NCI-H2107 (cell line): Measurements from ENCODE around the gene MAGI2.
"Not testable (repeated sequence)": the region's sequence is repeated elsewhere in the genome, so short reads cannot be mapped to it uniquely, and the experiment has no call there.

ENCODE experiments used
- DNase-seq: peaks from one replicate; lab custom pipeline; 2025; lab: John Stamatoyannopoulos, UW

The MAGI2 gene

DNA sequence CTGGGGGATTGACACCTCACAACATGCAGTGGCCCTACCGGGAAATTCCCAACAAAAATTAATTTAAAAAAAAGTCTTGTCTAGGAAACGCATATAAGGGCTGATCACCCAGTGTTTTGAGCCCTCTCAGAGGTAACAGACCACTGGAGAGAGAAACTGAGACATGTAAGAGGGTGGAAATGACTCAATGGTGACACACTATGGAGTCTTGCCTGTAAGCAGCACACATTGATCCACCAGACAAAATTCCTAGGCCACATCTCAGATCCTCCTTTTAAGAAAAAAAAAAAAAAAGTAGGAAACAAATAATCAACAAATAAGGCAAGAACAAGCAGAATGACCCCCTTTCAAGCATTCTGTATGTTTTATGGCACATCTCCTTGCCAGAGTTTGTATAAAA lies 296.2 kb downstream of the MAGI2 start:
- no peak for DNase-seq

DNA sequence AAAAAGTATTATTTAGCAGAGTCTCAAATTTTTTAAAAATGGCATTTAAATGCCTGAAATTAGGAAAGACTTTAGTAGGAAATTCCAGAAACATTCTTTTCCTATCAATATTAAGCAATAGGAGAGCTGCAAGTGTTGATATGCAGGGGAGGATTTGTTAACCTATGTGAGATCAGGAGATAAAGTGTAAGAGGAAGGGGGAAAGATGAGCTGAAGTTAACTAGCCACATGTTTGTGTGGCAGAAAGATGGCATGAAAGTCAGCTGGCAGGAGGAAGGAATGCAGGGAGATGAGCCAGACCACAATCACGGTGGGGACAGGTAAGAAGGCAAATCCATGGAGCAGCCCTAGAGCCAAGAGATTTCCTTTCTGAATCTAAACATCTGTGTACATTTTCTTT lies 303.6 kb downstream of the MAGI2 start:
- DNase-seq = no peak

DNA sequence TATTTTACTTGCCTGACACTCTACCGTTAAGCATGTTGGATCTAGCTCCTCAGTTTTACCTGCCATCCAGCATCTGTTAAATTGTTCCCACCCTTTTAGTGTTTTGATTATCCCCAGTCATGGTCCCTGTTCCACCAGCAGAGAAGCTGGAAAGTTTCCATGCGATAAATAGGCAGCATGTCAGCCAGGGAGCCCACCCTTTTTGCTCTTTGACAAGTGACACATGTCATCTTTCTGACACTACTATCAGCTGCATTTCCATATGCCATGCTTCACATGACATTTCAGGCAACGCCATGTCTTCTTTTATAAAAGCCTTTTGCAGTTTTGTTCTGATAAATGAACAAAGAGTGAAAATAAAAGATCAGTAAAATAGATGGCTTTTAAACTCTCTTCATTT lies 310.8 kb downstream of the MAGI2 start:
- DNase-seq = no peak

DNA sequence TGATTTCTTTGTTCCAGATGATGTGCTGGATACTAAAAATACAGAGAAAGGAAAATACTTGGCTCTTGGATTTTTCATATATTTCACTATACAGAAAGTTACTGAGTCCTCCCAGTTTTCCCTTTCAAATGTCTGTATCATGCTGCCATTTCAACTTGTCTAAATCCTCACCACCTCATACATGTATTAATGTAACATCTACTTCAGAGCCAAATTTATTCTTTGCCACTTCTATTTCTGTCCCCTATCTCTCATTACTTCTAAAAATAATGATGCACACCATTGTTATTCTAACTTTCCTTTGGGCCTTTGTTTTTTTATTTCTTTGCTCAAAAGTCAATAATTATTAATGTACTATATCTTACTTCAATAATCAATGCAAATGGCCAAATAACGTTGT lies 312.2 kb downstream of the MAGI2 start:
- no peak for DNase-seq

DNA sequence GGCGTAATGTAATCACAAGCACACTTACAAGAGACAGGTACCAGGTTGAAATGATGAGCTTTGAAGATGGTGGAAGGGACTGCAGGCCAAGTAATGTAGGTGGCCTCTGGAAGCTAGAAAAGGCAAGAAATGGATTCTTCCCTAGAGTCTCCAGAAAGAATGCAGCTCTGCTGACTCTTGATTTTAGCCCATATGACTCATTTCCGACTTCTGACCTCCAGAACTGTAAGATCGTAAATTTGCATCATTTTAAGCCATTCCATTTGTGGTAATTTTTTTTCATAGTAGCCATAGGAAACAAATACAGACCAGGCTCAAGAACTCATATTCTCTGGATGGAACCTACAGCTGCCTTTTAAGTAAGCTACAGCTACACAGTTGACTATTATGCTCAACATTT lies 315.5 kb downstream of the MAGI2 start:
- no peak for DNase-seq

DNA sequence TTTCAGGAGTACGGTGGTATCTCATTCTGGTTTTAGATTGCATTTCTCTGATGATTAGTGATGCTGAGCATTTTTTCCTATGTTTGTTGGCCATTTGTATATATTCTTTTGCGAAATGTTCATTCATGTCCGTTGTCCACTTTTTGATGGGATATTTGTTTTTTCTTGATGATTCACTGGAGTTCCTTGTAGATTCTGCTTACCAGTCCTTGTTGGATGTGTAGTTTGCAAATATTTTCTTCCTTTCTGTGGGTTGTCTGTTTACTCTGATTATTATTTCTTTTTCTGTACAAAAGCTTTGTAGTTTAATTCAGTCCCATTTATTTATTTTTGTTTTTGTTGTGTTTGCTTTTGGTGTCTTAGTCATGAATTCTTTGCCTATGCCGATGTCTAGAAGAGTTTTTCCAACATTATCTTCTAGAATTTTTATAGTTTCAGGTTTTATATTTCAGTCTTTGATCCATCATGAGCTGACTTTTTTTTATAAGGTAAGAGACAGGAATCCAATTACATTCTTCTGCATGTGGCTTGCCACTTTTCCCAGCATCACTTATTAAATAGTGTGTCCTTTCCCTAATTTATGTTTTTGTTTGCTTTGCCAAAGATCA lies 320.5 kb downstream of the MAGI2 start:
- DNase-seq = no peak

DNA sequence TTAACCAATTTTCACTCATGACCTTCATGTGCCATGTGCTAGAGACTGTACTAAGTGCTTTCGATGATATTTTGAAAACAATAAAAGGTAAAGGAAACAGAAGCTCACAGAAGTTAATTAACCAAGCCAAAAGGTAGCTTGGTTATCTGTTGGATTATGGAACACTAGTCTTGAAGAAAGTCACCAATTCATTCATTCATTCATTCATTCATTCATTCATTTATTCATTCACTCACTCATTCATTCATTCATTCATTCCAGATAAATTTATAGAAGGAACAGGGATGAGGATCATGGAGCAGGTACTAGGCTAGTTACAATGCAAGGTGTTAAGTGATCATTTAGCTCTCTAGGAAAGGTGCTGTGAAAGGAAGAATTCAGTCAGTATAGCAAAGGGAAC lies 322.8 kb downstream of the MAGI2 start:
- no peak for DNase-seq

DNA sequence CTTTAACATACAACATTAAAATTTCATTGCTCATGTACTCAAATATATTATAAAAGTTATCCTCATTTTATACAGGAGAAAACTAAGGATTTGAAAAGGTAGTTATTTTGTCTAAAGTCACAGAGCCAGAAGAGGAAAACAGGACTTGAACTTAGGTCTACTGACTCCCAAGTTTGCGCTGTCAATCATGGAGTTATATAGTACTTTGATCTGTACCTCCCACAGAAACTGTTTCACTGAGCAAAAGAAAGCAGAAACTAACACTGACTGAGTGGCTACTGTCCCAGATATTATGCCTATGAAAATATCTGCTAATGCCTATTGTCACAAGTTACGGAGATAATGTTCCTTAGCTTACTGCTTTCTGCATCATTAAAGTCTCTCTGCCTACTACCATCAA lies 329.1 kb downstream of the MAGI2 start:
- no peak for DNase-seq

DNA sequence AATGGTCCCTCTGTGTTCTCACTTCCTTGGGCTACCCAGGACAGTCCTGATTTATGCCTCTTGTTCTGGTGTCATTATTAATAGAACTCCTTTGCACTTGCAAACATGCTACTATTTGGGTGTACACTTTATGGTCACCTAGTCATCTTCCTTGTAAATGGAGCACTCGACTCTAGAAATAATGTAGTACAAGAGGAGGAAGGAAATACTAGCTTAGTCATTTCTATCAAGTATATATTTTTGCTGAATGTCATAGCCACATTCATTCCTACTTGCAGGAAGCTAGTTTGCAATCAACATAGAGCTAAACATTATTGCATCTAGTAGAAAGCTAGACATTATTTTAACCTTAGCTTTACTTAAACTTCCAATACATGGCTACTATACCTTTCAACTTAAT lies 335.3 kb downstream of the MAGI2 start:
- DNase-seq = no peak

DNA sequence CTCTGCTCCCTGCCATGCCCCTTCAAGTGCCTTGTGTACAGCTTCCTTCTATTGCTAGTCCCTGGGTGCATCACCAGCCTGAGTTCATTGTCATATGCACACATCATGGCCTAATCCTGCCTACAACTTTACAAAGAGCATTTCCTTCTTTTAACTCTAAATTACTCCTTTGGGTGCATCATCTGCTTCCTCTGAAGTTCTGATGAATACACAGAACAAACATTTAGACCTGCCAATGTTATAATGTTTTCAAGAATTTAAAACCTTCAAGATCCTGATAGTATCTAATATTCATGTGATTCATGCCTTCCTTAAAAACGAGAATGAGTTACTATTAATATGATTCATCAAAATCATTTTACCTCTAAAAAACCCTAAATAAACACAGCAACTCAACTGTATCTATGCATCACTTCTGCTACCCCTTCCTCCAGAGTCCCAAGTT lies 357.1 kb downstream of the MAGI2 start:
- no peak for DNase-seq

DNA sequence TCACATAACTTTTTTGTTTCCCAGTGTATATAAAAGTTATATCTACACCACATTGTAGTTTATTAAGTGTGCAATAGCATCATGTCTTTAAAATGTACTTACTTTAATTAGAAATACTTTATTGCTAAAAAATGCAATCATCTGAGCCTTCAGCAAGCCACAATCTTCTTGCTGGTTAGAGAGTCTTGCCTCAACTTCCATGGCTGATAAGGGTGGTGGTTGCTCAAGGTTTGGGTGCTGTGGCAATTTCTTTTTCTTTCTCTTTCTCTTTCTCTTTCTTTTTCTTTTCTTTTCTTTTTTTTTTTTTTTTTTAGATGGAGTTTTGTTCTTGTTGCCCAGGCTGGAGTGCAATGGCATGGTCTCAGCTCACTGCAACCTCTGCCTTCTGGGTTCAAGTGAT lies 360.0 kb downstream of the MAGI2 start:
- no peak for DNase-seq

DNA sequence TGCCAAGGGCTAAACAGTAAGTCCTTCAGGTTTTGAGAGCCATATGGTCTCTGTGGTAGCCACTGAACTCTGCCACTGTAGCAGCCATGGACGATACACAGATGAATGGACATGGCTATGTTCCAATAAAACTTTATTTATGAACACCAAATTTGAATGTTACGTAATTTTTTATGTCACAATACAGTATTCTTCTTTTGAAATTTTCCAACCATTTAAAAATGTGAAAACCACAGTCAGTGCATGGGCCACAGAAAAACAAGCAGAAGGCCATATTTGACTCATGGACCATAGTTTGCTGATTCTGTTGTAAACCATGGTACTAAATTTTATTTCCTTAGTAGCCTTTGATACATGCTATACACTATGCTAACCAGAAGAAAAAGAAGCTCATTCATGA lies 361.8 kb downstream of the MAGI2 start:
- no peak for DNase-seq

DNA sequence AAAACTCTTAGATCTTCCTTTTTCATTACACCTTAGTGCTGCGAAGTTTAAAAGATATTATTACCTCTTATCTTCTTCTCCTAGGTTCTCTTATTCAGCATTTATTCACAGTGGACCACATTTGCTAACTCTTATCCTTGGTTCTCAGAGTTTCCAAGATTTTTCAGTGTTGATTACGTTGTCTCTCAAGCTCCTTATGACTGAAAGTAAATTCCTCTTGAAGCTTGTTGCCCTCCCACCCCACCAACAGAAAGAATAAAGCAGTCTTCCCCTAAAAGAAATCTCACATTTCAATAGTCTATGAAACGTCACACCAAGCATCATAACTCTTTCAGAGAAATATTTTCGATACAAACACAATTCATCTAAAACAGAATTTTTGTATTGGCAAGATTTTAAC lies 362.5 kb downstream of the MAGI2 start:
- DNase-seq = no peak

DNA sequence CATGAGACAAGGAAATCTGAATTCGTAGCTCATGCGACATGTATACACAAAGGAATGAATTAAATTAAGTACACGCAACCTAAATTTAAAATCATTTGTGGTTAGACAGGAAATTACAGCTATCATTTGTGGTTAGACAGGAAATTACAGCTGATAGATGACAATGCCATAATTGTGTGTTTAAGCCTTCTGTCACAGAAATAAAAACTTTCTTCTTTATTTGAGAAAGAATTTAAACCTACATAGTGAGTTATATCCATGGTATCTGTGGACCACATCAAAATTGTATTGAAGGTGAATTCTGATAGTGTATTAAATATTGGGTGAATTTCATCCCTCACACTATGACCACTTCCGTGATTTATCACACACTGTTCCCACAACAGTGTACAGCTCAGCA lies 362.9 kb downstream of the MAGI2 start:
- no peak for DNase-seq

DNA sequence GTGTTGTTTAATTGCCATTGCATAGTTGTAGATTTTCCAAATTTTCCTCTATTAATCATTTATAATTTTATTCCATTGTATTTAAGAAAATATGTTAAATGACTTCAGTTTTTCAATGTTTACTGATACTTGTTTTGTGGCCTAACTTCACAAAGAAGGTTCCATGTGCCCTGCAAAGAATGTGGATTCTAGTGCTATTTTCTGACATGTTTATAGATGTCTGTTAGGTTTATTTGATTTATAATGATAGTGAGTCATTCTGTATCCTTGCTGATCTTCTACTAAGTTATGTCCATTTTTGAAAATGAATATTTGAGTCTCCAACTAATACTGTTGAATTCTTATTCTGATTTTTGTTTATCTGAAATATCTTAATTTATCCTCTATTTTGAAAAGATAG lies 369.0 kb downstream of the MAGI2 start:
- no peak for DNase-seq

DNA sequence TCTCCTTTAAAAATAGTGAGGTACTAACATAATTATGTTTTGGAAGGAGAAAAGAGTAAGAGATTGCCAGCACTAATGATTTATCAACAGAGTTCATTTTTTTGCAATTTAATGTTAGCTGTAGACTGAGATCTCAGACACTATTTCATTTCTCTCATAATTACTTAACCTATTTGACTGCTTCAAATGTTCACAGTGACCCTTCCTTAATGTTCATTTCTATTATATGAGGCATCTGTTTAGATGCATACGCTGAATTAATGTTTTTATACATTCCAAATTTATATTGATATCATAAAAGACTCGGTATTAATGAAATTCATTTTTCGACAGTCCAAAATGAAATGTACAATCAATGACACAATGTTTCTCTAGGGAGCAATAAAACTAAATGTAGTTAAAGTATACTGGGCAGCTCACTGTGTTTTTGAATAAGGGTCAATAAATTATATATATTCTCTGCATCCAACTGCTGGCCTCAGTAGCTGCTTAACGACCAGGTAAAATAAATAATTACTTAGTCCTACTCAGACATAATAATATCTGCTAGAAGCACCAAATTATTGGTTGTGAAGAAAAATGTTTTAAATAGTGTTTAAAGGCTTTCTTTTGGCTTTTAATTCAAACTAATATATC lies 373.4 kb downstream of the MAGI2 start:
- DNase-seq = no peak

DNA sequence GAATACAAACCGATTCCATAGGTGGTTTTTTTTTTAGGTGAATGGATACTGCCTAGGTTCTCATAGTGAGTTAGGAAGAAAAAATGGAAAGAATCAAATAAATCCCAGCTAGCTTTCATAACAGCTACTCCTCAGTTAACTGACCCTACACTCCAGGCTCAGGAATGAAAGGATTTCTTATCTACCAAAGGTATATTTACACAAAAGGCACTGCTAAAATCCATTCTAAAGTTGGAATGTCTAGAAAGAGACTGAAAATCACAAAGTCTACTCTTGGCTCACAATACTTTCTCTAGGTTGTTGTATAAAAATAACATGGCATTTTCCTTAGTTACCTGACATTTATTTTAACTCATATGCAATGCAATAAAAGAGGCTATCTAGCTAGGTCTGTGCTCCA lies 375.2 kb downstream of the MAGI2 start:
- DNase-seq = no peak

DNA sequence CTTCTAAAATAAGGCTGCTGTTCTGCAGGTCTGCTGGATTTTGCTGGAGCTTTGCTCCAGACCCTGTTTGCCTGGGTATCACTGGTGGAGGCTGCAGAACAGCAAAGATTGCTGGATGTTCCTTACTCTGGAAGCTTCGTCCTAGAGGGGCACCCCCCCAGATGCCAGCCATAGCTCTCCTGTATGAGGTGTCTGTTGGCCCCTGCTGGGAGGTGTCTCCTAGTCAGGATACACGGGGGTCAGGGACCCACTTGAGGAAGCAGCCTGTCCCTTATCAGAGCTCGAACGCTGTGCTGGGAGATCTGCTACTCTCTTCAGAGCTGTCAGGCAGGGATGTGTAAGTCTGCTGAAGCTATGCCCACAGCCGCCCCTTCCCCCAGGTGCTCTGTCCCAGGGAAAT lies 382.3 kb downstream of the MAGI2 start:
- not testable (repeated sequence) for DNase-seq

DNA sequence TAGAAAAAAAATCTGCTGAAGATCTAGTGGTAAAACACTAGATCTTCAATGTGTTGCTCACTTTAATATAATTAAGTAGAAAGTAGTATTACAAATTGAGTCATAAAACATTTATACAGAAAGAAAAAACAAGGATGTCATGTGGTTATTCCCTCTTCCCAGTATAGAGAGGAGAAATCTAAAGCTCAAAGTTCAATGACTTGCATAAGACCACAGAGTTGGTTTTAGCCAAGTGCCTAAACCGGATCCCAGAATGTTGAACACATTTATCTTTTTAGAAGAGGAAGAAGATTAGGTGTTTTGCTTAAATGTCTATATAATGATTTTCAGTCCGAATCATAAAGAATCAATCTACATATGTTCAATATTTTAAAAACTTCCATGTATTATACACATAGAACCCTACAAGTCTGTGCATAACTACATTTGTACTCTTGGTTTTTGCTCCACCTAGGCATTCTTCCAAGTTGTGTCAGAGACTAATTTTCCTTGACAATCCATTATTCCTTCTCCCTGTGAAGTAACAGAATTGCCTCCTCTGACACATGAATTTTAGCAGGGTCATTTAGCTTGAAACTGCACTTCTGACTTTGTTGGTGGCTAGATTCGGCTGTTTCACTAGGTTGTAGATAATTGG lies 389.2 kb downstream of the MAGI2 start:
- no peak for DNase-seq

DNA sequence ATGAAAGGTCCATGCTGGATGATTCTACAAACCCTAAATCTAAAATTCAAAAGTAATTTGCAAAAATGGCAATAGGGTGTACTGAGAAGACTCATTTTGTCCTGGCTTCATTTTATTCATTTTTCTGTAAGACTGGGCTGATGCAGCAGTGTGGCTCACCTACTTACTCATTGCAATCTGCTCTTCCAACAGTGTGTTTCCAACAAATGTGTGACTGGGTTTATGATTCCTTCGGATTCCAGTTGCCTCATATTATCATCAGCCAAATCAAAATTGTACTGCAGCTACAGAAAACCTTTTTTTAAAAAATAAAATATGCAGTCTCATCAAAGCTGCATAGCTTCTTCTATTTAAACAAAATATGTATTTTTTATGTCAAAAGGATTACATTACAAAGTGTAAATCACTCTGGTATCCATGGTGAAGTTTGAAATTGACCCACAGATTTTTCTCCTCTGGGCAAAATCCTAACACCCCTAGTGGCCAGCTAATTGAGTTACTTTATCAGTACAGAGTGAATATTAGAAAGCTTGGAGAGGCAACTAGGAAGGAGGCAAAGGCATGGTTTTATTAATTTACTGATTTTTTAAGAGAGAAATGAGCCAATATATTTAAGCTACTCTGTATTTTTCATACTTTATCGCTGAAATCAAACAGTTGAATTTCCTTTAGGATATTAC lies 390.3 kb downstream of the MAGI2 start:
- DNase-seq = no peak

DNA sequence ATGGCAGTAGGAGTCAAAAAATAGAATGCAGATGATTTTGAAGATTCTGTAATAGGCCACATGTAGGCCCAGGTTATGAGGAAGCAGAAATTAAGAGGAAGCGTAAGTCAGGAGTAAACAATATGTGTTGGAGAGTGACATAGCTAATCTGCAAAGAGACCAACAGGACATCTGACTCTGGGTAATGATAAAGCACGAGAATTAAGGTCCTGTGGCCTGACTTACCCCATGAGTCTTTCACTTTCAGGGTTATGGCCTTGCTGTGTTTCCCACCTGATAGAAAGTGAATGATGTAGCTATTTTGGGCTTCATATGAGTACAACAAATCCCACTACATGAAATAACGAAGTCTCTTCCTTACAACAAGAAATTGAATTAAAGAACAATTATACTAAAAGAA lies 393.0 kb downstream of the MAGI2 start:
- no peak for DNase-seq

DNA sequence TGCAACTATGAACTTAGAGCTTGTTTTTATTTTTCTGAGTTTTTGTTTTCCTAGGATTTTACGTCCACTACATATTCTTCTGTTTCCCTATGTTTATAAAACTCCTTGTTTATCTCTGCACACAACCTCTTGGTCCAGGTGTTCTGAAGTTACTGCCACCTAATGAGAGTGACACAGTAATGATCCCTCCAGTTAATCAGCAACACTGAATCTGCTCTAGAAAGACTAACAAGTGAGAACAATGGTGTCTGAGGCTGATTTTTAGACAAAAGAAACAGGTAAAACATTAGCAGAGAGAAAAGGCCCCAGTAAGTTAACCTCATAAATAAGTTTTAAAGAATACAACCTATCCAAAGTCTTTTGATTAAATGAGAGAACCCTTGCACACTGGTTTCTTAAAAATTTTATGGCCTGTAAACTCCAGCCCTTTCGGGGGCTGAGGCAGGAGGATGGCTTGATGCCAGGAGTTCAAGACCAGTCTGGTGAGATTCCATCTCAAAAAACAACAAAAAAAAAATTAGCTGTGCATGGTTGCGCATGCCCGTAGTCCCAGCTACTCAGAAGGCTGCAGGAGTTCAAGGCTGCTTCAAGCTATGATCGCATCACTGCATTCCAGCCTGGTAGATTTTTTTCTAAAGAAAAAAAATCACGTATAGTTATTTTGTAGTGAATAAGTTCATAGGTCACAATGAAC lies 397.6 kb downstream of the MAGI2 start:
- no peak for DNase-seq

DNA sequence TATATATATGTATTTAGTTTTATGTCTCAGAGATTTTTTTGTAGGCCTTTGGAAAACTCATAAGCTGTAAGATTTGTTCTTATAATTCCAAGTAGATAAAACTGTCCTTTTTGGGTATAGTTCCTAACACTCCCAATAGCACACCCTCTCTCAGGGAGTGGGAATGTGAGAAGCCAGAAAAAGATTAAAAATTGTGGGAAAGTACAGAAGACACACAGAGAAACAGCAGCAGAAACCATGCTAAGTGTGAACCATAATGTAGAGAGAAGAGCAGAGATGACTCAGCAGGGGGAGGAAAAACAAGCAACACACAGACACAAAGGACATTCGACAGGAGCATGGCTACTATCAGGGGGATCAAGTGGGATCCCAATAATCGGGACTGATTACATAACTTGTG lies 401.6 kb downstream of the MAGI2 start:
- no peak for DNase-seq
